Panc1 (cell line): ENCODE results near the gene EXT2. TPM values are rescaled to one million over a fixed set of nuclear protein-coding genes. Genes with fewer than 3 reads are reported as not detected.

Source experiments
- ATAC-seq: fragments of 200-7000 bp; cut with Tn5 transposase; 2 replicates; pipeline ENCODE4 v1.9.1; 2020; ENCODE audit warnings: mild to moderate bottlenecking, moderate library complexity
- BruUV-seq: library from RNA; stranded (reverse); fragments of 400-500 nt; replicated peaks from 2 replicates; lab custom pipeline; 2021; lab: Mats Ljungman, UMichigan
- CTCF ChIA-PET: fragments of 300-600 bp; sonication (Branson Sonifier 250); formaldehyde crosslinking; loops from one replicate; lab custom pipeline; 2022; ENCODE audit warnings: antibody characterized with exemption; lab: Charles Lee
- POLR2A ChIA-PET: fragments of 300-600 bp; sonication (Branson Sonifier 250); formaldehyde crosslinking; loops from one replicate; lab custom pipeline; 2022; ENCODE audit warnings: antibody characterized with exemption; lab: Charles Lee
- DNase-seq: peaks from one replicate; pipeline ENCODE4 v3.0.0-alpha.2; 2010; ENCODE audit warnings: low read depth, low spot score
- H3K27ac ChIP-seq: 2 replicates; pipeline ENCODE4 v1.5.1; 2011; ENCODE audit warnings: mild to moderate bottlenecking, low read length, inconsistent platforms
- H3K27me3 ChIP-seq: fragments of 200-500 bp; sonication (Bioruptor generic); 2 replicates; pipeline ENCODE4 v1.6.0; 2014; ENCODE audit warnings: low read length, inconsistent platforms; ENCODE audit not compliant: control insufficient read depth, insufficient read depth
- H3K36me3 ChIP-seq: fragments of 200-500 bp; sonication (Bioruptor generic); 2 replicates; pipeline ENCODE4 v1.5.1; 2014; ENCODE audit warnings: inconsistent platforms, mild to moderate bottlenecking, low read length, moderate library complexity; ENCODE audit not compliant: control insufficient read depth, insufficient read depth
- H3K4me1 ChIP-seq: 2 replicates; pipeline ENCODE4 v1.5.1; 2011; ENCODE audit warnings: inconsistent platforms, mild to moderate bottlenecking, low read length, moderate library complexity; ENCODE audit not compliant: control insufficient read depth, insufficient read depth
- H3K4me3 ChIP-seq, 2 experiments: 2 replicates each; pipeline ENCODE4 v1.5.1; 2011 to 2012; ENCODE audit warnings: low read depth in 2 of 2, low read length in 2 of 2, mild to moderate bottlenecking in 2 of 2, inconsistent platforms in 1 of 2, moderate library complexity in 1 of 2
- H3K9me3 ChIP-seq: fragments of 200-500 bp; sonication (Bioruptor generic); 2 replicates; pipeline ENCODE4 v1.5.1; 2014; ENCODE audit warnings: low read depth, mild to moderate bottlenecking, inconsistent platforms, low read length, moderate library complexity; ENCODE audit not compliant: control insufficient read depth, insufficient read depth
- POLR2AphosphoS5 ChIP-seq: IDR thresholded peaks from 2 replicates; pipeline ENCODE4 v1.6.1; 2012; ENCODE audit warnings: mild to moderate bottlenecking, low read depth, low read length, moderate library complexity
- SIN3A ChIP-seq: IDR thresholded peaks from 2 replicates; pipeline ENCODE4 v1.6.1; 2012; ENCODE audit warnings: low read depth, mild to moderate bottlenecking, low read length, moderate library complexity, borderline replicate concordance; ENCODE audit not compliant: insufficient read depth
- TCF7L2 ChIP-seq: IDR thresholded peaks from 2 replicates; pipeline ENCODE4 v1.6.1; 2011; ENCODE audit warnings: mild to moderate bottlenecking, low read depth, low read length, inconsistent platforms
- in situ Hi-C: cut with HindIII; loops from 2 replicates; pipeline ENCODE4 v1.10.0; 2016; ENCODE audit warnings: low sequenced_read_pairs, low pct_unique_long_range_greater_than_20kb
- intact Hi-C: fragments of 100-400 bp; cut with micrococcal nuclease; formaldehyde crosslinking; loops from one replicate; pipeline ENCODE4 v1.10.0; 2022; ENCODE audit not compliant: unreplicated experiment
- total RNA-seq: library from RNA; stranded (reverse); gene quantifications from one replicate; pipeline ENCODE4 v1.2.1, GENCODE V29; 2021; ENCODE audit not compliant: unreplicated experiment
- TF ChIP-seq, protein P1 (sequence below): fragments of 450-650 bp; IDR thresholded peaks from 2 replicates; pipeline ENCODE4 v1.5.1; 2017; ENCODE audit warnings: mild to moderate bottlenecking
- TF ChIP-seq, protein P2 (sequence below), 2 experiments: IDR thresholded peaks; 2 replicates each; pipeline ENCODE4 v1.6.1; 2011 to 2012; ENCODE audit warnings: low read depth in 2 of 2, control low read depth in 1 of 2, low read length in 1 of 2, mild to moderate bottlenecking in 1 of 2, moderate library complexity in 1 of 2; ENCODE audit not compliant: insufficient read depth in 1 of 2

Gene EXT2
- total RNA-seq, 1 experiment from 2014 or later, result 57.5 TPM

DNA sequence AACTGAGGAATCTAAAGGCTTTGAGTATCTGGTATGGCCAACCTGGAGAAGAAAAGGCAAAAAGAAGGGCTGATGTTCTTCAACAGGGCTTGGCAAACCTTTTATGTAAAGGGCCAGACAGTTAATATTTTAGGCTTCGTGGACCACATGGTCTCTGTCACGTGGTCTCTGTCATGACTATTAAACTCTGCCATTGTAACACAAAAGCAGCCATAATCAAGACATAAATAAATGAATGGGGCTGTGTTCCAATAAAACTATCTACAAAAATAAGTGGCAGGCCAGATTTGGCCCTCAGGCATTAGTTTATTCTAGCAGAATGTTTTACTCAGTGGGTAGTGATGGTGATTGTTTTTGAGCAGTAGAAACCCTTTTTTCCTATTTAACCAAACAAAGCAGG is 48.2 kb upstream of the EXT2 start:
- Histone ChIP-seq H3K9me3 (no peaks in the 10 kb centered on the region), H3K4me1 (no peaks in the 10 kb centered on the region), H3K27me3 (peaks cover 3% of the 10 kb centered on the region; the same call in 1 of the 2 replicates), H3K4me3 (no peak overlapping the region), H3K36me3 (no peaks in the 10 kb centered on the region), H3K27ac (no peak overlapping the region)
- intact Hi-C loops, result no loop called here
- no TSS peak for BruUV-seq
- ChIA-PET POLR2A (no interaction called here), CTCF (no interaction called here)
- DNase-seq (no peak), ATAC-seq (no peak)
- TF ChIP-seq SIN3A, result no peak
- TF ChIP-seq, protein P1, sequence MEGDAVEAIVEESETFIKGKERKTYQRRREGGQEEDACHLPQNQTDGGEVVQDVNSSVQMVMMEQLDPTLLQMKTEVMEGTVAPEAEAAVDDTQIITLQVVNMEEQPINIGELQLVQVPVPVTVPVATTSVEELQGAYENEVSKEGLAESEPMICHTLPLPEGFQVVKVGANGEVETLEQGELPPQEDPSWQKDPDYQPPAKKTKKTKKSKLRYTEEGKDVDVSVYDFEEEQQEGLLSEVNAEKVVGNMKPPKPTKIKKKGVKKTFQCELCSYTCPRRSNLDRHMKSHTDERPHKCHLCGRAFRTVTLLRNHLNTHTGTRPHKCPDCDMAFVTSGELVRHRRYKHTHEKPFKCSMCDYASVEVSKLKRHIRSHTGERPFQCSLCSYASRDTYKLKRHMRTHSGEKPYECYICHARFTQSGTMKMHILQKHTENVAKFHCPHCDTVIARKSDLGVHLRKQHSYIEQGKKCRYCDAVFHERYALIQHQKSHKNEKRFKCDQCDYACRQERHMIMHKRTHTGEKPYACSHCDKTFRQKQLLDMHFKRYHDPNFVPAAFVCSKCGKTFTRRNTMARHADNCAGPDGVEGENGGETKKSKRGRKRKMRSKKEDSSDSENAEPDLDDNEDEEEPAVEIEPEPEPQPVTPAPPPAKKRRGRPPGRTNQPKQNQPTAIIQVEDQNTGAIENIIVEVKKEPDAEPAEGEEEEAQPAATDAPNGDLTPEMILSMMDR, result no peak
- TF ChIP-seq, protein P2, sequence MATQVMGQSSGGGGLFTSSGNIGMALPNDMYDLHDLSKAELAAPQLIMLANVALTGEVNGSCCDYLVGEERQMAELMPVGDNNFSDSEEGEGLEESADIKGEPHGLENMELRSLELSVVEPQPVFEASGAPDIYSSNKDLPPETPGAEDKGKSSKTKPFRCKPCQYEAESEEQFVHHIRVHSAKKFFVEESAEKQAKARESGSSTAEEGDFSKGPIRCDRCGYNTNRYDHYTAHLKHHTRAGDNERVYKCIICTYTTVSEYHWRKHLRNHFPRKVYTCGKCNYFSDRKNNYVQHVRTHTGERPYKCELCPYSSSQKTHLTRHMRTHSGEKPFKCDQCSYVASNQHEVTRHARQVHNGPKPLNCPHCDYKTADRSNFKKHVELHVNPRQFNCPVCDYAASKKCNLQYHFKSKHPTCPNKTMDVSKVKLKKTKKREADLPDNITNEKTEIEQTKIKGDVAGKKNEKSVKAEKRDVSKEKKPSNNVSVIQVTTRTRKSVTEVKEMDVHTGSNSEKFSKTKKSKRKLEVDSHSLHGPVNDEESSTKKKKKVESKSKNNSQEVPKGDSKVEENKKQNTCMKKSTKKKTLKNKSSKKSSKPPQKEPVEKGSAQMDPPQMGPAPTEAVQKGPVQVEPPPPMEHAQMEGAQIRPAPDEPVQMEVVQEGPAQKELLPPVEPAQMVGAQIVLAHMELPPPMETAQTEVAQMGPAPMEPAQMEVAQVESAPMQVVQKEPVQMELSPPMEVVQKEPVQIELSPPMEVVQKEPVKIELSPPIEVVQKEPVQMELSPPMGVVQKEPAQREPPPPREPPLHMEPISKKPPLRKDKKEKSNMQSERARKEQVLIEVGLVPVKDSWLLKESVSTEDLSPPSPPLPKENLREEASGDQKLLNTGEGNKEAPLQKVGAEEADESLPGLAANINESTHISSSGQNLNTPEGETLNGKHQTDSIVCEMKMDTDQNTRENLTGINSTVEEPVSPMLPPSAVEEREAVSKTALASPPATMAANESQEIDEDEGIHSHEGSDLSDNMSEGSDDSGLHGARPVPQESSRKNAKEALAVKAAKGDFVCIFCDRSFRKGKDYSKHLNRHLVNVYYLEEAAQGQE (IDR thresholded peaks at IDR 0.05; ENCODE audit: insufficient read depth in 1 of 2, low read depth in 2 of 2, low read length in 1 of 2), result no peak
- no peak for TF ChIP-seq TCF7L2
- no peak for TF ChIP-seq POLR2AphosphoS5
- in situ Hi-C loops, result no loop called here

DNA sequence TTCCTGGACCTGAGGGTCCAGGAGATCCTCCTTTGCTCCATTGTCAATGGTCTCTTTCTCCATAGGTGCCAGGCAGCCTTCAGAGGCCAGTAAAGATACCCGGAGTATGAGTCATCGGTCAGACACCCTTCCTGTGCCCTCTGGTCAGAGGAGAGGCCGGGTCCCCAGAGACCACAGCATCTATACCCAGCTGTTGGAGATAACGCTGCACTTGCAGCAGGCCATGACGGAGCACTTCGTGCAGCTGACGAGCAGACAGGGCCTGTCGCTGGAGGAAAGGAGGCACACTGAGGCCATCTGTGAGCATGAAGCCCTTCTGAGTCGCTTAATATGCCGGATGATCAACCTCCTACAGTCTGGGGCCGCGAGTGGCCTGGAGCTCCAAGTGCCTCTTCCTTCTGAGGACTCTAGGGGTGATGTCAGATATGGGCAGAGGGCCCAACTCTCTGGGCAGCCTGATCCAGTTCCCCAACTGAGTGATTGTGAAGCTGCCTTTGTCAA is 47.5 kb upstream of the EXT2 start, which contains the start of gene ACCSL:
ACCSL (plus strand) TSS at position 51 of the 501 bp plus-strand sequence; CDS start at position 107, 56 bp downstream.
- DNase-seq (no peak), ATAC-seq (no peak)
- intact Hi-C loops (no loop called here), in situ Hi-C loops (no loop called here)
- no peaks in the 10 kb centered on the region for H3K9me3 ChIP-seq
- H3K4me3 ChIP-seq, result no peak within 1 kb of the TSS
- ChIA-PET POLR2A (no interaction called here), CTCF (no interaction called here)
- no peak for TF ChIP-seq POLR2AphosphoS5
- TF ChIP-seq, protein P1, result no peak
- TF ChIP-seq TCF7L2, result no peak
- TF ChIP-seq, protein P2 (IDR thresholded peaks at IDR 0.05; ENCODE audit: insufficient read depth in 1 of 2, low read depth in 2 of 2, low read length in 1 of 2), result no peak
- TF ChIP-seq SIN3A, result no peak
- H3K4me1 ChIP-seq, result no peaks in the 10 kb centered on the region
- H3K36me3 ChIP-seq, result no peaks in the 10 kb centered on the region
- H3K27ac ChIP-seq, result no peak within 1 kb of the TSS
- peaks cover 3% of the 10 kb centered on the region; the same call in 1 of the 2 replicates for H3K27me3 ChIP-seq
- BruUV-seq, result no TSS peak
